GM10847 (cell line): ENCODE results near the gene BMP7.

ENCODE experiments used
- POLR2A ChIP-seq: IDR thresholded peaks from 2 replicates; pipeline ENCODE4 v1.6.1; 2011; ENCODE audit not compliant: insufficient read length; ENCODE audit errors: extremely low read depth

BMP7 gene

DNA sequence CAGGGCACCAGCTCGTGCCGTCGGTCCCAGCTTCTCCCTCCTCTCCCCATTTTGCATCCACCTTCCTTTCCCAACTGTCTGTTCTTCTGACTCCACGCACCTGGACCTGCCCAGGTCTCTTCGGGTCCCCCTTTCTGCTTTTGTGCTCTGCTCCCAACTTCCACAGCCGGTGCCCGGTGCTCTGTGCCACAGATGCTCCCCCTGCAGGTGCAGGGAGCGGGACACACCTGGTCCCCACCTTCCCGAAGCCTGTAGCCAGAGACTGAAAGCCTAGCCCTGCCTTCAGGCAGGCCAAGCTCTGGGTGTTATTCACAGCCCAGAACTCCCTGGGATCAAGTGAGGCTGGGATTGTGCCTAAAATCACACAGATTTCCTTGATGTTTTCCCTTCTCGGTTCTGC lies 24.6 kb upstream of the BMP7 start:
- no peak for TF ChIP-seq POLR2A

DNA sequence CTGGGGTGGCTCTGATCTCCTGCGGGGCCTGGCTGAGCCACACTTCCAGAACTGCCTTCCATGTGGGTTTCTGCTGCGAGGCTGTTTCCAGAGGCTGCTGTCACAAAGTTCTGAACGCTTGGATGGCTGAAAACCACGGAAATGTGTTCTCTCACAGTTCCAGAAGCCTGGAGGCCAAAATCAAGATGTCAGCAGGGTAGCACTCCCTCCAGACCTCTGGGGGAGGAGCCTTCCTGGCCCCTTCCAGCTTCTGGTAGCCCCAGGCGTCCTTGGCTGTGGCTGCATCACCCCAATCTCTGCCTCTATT lies 23.7 kb upstream of the BMP7 start:
- no peak for TF ChIP-seq POLR2A

DNA sequence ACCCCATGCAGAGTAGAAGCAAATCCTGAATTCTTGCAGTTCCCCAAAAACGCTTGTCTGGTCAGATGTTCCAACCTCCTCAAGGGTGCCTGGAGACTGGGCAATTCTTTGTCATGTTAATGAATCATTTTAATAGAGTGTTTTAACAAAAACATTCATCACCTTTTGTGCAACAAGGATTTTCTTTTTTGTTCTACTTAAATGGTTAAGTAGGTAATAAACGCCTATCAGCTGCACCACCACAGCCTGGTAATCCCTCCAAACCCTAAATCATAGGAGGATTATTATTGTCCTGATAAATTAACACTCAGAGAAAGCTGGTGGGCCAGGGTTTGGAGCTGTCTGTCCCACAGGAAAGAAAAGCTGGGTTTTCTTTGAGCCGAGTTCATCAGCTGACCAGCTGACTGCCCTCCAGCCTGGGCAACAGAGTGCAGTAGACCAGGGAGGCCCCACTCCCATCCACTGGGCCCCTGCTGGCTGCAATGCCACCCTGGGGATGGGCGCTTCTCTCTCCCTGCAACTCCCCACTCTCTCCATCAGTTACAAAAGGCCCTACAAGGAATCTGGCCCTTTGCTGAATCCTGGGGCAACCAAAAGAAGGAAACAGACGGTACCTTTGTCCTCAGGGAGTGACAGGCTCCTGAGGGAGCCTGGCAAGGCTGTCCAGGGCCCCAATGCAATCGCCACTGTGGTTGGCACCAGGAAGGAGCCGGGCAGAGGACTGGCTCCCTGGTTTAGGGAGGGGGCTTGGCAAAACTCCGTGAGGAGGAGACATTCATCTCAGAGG lies 23.1 kb upstream of the BMP7 start:
- TF ChIP-seq POLR2A = no peak

DNA sequence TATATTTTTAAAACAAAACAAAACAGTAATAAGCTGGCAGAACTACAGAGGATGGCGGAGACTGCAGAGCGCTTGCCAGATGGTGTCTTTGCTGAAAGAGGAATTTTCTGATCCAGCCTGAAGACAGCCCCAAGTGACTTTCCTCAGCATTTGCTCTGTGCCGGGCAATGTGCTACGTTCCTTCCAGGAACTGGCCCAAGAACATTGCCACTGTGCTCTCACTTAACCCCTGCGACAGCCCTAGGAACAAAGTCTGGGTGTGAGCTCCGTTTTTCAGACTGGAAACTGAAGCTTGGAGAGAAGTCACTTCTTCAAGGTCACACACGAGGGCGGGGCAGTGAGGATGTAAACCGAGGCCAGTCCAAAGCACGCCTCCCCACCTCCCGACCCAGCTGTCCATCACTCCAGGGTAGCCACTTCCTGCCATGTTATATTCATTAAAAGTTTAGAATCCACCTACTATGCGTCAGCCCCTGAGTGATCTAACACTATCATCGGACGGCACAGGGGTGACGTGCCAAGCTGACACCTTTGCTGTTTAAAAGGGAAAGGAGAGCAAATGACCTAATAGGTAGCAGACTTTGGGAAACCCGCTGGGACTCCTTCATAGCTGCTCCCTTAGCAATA lies 22.3 kb upstream of the BMP7 start:
- no peak for TF ChIP-seq POLR2A

DNA sequence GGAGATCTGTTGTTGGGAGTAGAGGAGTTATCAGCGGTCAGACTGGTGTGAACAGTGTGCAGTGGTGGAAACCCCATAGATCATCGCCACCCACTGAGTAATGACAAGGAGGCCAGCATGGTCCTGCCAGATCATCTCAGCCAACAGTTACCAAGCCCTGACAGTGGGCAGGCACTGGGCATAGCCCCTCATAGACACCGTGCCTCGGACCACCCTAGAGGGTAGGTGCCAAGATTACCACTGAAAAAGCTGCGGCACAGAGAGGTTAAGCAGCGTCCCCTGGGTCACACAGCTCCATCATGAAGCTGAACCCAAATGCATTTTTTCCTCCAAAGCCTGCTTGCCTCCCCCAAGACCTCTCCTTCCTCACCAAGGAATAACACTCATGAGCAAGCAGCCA lies 21.5 kb upstream of the BMP7 start:
- no peak for TF ChIP-seq POLR2A

DNA sequence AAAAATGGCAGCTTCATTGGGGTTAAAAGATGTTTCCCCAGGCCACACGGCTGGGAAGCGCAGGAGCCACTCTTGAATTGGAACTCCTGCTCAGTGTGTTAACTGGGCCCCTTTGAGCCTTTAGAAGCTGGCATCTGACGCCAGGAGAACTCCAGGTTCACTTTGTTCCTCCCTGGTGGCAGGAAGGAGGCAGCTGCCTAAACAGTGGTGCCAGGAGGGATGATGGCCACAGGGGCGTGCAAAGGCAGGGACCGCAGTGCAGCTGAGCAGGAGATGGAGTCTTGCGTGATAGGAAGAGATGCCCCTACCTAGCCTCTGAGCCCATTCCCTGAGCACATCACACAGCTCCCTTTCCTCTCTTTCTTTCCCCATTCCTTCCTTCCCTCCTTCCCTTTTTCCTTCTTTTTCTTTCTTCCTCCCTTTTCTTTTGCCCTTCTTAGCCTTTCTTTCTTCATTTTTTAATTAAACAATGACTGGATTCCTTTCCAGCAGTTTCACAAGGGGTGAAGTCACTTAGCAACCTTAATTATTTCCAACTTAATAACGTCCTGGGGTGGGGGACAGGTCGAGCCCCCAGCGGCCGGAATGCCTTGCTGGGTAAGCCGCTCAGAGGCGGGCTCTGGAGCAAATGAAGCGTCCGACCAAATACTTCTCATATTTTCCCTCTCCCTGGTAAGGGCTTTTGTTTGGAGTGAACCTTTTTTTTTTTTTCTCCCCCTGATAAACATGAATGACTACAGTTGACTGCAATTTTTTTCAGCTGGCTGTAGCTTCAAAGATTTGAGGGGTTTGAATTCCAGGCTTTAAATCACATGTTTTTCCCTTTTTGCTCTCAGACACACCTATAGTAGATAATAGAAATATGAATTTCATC lies 20.8 kb upstream of the BMP7 start:
- no peak for TF ChIP-seq POLR2A

DNA sequence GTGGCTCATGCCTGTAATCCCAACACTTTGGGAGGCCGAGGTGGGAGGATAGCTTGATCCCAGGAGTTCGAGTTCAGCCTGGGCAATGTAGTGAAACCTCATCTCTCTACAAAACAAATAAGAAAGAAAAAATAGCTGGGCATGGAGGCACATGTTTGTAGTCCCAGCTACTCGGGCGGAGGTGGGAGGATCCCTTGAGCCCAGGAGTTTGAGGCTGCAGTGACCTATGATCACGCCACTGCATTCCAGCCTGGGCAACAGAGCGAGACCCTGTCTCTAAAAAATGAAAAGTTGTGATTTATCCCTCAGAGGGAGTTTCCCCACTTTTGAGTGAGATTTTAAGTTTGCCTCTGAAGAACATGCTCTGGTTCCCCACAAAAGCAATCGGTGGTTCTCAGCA lies 17.4 kb upstream of the BMP7 start:
- TF ChIP-seq POLR2A = no peak

DNA sequence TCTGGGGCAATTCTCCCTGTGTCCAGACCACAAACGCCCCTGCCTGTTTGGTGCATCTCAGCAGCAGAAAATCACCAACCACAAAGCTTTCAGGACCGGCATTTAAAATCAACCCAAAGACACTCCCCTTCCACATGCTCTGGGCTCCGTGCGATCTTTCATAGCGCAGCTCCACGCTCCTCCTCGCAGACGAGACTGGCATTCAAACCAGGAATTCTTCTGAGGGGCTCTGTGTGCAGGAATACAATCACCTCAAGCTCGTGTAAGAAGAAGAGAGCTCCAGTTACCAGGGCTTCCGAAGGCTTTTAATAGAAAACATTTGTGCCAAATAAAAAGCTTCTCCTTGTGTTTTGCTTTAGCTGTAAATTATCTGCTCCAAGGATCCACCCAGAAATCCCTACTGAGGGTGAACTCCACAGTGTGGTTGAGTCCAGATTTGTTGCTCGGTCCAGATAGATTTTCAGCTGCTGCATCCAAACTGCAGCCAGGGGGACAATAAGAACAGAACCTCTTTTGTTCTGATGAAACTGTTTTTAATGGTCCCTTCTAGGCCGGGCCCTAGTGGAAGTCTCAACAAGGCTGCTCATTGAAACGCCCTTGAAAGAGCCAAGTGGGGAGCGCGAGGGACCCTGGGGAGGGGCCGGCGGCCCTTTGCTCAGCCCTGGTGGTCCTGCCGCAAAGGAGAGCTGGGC lies 16.4 kb upstream of the BMP7 start:
- TF ChIP-seq POLR2A = no peak

DNA sequence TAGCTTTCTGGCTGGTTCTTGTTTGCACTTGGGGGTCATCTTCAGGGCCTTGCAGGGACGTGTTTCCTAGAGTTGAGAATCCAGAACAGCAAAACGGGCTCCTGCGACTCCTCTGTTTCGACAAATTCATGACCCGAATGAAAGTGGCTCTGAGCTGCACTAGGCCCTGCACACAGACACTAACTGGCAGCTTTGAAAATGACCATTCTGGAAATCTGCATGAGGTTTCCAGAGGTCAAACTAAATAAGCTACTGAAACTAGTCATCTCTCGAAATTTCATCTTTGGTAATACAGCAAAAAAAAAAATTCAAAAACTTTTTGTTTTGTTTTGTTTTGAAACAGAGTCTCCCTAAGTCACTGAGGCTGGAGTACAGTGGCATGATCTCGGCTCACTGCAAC lies 15.5 kb upstream of the BMP7 start:
- TF ChIP-seq POLR2A = no peak

DNA sequence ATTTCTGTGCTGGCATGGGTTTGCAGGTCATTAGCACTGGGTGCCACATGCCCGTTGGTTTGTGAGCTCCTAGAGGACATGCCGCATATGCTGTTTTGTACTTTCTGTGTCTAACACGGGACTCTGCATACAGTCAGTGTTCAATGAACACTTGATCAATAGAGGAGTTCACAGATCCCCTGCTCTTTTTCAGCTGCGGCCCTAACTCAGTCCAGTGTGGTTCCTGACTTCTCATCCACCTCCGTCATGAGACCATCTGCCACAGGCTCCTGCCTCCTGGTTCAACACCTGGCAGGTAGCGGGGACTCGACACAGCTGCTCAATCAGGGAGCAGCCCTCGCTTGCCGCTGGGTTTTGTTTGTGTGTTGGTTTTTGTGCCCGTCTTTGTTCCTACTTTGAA lies 13.8 kb upstream of the BMP7 start:
- TF ChIP-seq POLR2A = no peak

DNA sequence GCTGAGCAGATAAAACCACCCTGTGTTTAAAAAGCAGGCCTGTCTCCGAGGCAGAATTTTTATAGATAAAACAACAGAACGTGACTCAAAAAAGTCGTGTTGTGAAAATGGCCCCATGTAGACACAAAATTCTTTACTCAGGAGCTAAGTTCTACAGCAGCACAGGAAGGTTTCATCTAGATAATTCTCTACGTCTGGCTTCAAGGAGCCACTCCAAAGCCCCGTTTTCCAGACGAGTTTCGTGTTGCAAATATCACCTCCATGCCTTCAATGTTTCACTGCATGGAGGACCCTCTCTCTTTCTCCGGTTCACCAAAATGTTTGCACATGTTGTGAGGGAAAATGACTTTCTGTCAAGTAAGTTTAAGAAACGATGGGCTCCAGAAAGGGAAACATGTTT lies 12.0 kb upstream of the BMP7 start:
- no peak for TF ChIP-seq POLR2A

DNA sequence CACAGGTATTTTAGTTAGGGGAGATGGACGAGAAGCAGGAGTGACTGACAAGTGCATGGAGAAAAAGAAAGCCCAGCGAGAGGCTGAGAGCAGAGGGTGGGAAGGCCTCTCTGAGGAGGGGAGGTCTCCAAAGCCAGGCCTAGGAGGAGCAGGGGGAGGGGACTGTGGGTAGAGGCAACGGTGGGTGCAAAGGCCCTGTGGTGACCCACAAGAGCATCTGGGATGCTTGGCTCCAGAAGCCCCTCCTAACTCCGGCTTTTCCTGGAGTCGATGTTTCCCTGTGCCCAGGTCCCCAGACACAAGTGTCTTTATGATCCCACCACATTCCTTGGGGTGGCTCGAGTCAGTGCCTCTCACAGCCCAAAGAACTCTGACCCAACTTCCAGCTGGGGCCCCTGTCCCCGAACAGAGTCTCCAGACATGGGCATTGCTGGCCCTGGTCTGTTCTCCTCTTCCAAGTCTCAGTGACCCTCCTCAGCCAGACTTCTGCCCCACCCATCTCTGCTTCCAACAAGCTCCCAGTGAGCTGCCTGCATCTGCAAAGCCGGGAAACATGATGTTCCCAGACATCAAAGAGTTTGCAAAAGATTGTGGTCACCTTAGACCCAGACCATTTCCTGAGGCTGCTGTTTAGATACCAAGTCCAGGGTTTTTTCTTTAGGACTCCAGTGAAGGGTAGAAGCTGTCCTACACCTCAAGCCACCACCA lies 11.1 kb upstream of the BMP7 start:
- no peak for TF ChIP-seq POLR2A

DNA sequence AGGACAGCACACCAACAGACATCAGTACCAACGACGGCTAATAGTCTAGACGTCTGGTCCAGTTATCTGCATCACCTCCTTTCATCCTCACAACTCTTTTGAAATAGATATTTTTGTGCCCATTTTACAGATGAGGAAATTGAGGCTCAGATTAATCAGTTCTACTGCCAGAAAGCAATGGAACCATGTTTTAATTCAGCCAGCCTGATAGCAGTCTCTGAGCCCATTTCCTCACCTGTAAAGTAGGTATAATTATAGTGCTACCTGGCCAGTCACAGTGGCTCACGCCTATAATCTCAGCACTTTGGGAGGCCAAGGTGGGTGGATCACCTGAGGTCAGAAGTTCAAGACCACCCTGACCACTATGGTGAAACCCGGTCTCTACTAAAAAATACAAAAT lies 9.8 kb upstream of the BMP7 start:
- no peak for TF ChIP-seq POLR2A

DNA sequence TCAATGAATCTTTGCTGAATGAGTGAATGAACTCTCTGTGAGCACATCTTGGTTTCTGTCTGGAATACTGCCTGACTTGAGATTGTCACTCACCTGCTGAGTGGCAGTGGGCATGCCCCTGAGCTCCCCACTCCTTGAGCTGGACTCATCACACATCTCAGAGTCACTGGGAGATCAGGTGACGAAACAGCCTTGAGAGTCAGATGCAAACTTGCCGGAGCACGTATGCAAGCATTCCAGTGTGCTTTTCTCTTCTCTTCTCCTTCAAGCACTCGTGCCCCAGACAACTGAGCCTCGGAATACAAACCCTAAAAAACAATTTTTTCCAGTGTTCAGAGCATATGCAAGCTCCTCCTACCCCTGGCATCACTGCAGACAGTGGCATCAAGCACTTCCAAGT lies 9.4 kb upstream of the BMP7 start:
- TF ChIP-seq POLR2A = no peak

DNA sequence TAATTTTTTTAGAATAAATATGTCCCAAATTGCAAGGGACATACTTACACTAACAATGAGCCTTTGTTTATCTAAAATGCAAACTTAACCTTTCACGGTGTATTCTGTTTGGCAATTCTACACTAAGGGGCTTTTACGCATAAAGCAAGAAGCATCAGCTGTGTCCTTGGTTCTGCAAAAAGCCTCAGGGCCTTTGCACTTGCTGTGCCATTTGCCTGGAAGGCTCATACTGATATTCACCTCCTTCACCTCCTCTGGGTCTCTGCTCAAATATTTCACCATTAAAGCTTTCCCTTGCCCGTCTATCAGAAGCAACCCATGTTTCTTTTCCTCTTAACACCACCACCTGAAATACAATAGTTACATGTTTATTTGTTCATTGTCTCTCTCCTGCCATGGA lies 8.9 kb upstream of the BMP7 start:
- TF ChIP-seq POLR2A = no peak
